A673 (cell line): Measurements from ENCODE around the gene PAEP. TPM values are rescaled to one million over a fixed set of nuclear protein-coding genes. Genes with fewer than 3 reads are reported as not detected.
A peak's percentile ranks its signal among the peaks of the same experiment; 100 is the strongest.

Experiments used
- BruUV-seq: library from RNA; stranded (reverse); fragments of 400-500 nt; replicated peaks from 2 replicates; lab custom pipeline; 2021; lab: Mats Ljungman, UMichigan
- CTCF ChIA-PET: fragments of 300-600 bp; sonication (Branson Sonifier 250); formaldehyde crosslinking; loops from one replicate; lab custom pipeline; 2022; ENCODE audit warnings: antibody characterized with exemption; lab: Charles Lee
- POLR2A ChIA-PET: fragments of 300-600 bp; sonication (Branson Sonifier 250); formaldehyde crosslinking; loops from one replicate; lab custom pipeline; 2022; ENCODE audit warnings: antibody characterized with exemption; ENCODE audit not compliant: low non-redundant PET; lab: Charles Lee
- DNase-seq: peaks from one replicate; pipeline ENCODE4 v3.0.0-alpha.2; 2015; ENCODE audit warnings: low spot score
- H3K27ac ChIP-seq: fragments of 200-600 bp; sonication (generic); 2 replicates; pipeline ENCODE4 v1.5.1; 2016; ENCODE audit warnings: mixed run types, low read depth, mild to moderate bottlenecking, mixed read lengths, antibody characterized with exemption, low read length; ENCODE audit not compliant: poor library complexity, severe bottlenecking
- H3K27me3 ChIP-seq: fragments of 200-600 bp; sonication (generic); replicated peaks from 2 replicates; pipeline ENCODE4 v1.6.1; 2017; ENCODE audit warnings: mixed run types, low read depth, mild to moderate bottlenecking, mixed read lengths, antibody characterized with exemption, low read length; ENCODE audit not compliant: insufficient read depth, poor library complexity
- H3K36me3 ChIP-seq: fragments of 200-600 bp; sonication (generic); 2 replicates; pipeline ENCODE4 v1.6.1; 2016; ENCODE audit warnings: mixed run types, mild to moderate bottlenecking, mixed read lengths, antibody characterized with exemption, low read length; ENCODE audit not compliant: insufficient read depth, poor library complexity, severe bottlenecking
- H3K4me1 ChIP-seq: fragments of 200-600 bp; sonication (generic); 2 replicates; pipeline ENCODE4 v1.6.1; 2017; ENCODE audit warnings: mixed run types, mild to moderate bottlenecking, mixed read lengths, antibody characterized with exemption, low read length; ENCODE audit not compliant: insufficient read depth, poor library complexity, severe bottlenecking
- H3K4me3 ChIP-seq: fragments of 200-600 bp; sonication (generic); 2 replicates; pipeline ENCODE4 v1.5.1; 2016; ENCODE audit warnings: low read depth, mixed run types, mild to moderate bottlenecking, mixed read lengths, low read length; ENCODE audit not compliant: poor library complexity, severe bottlenecking
- H3K9me3 ChIP-seq: fragments of 200-600 bp; sonication (generic); 2 replicates; pipeline ENCODE4 v1.6.1; 2016; ENCODE audit warnings: mixed run types, low read depth, mild to moderate bottlenecking, mixed read lengths, antibody characterized with exemption, low read length; ENCODE audit not compliant: poor library complexity, severe bottlenecking
- CTCF ChIP-seq: fragments of 300-800, 200-600 bp; sonication (generic); conservative IDR thresholded peaks from 2 replicates; pipeline ENCODE4 v1.5.1; 2017; ENCODE audit warnings: low read depth, mild to moderate bottlenecking, antibody characterized with exemption, low read length, moderate library complexity, mixed read lengths
- EZH2 ChIP-seq: fragments of 200-600 bp; sonication (generic); IDR thresholded peaks from 2 replicates; pipeline ENCODE4 v1.6.1; 2017; ENCODE audit warnings: borderline replicate concordance, low read depth, mild to moderate bottlenecking, mixed read lengths, antibody characterized with exemption, low read length; ENCODE audit not compliant: poor library complexity, severe bottlenecking
- intact Hi-C: fragments of 100-400 bp; cut with micrococcal nuclease; formaldehyde crosslinking; loops from one replicate; pipeline ENCODE4 v1.10.0; 2022; ENCODE audit not compliant: unreplicated experiment
- total RNA-seq: library from RNA; stranded (reverse); gene quantifications from 2 replicates; pipeline ENCODE4 v1.2.3, GENCODE V29; 2021

Gene PAEP
- total RNA-seq, 1 experiment from 2014 or later = not detected

GRCh38 chr9:135552698-135553171, 8.8 kb upstream of the PAEP start:
- DNase-seq = peak; percentile 11
- TF ChIP-seq CTCF (no peak), EZH2 (no peak)
- H3K27me3 ChIP-seq = no peaks in the 10 kb centered on the region
- POLR2A ChIA-PET = no interaction called here
- no peak overlapping the region for H3K4me3 ChIP-seq
- intact Hi-C loops = no loop called here
- H3K4me1 ChIP-seq = no peaks in the 10 kb centered on the region
- no peak overlapping the region for H3K27ac ChIP-seq
- no peaks in the 10 kb centered on the region for H3K9me3 ChIP-seq
- CTCF ChIA-PET = interaction anchor here (0.9 kb wide), 1 partner anchor 154 kb away, joined by 4 read pairs; no protein-coding TSS in a partner anchor
- no peaks in the 10 kb centered on the region for H3K36me3 ChIP-seq
- BruUV-seq = no TSS peak

GRCh38 chr9:135554718-135555117, 6.8 kb upstream of the PAEP start:
- Histone ChIP-seq H3K9me3 (no peaks in the 10 kb centered on the region), H3K27ac (no peak overlapping the region), H3K27me3 (no peaks in the 10 kb centered on the region), H3K36me3 (no peaks in the 10 kb centered on the region), H3K4me1 (no peaks in the 10 kb centered on the region), H3K4me3 (no peak overlapping the region)
- no peak for DNase-seq
- no peak for TF ChIP-seq EZH2
- no peak for TF ChIP-seq CTCF
- intact Hi-C loops = no loop called here
- CTCF ChIA-PET = no interaction called here
- POLR2A ChIA-PET = no interaction called here
- no TSS peak for BruUV-seq

- no peaks in the 10 kb centered on the region for H3K27me3 ChIP-seq
- POLR2A ChIA-PET = no interaction called here
- DNase-seq = no peak
- no peaks in the 10 kb centered on the region for H3K4me1 ChIP-seq
- TF ChIP-seq EZH2 = no peak
- no peak for TF ChIP-seq CTCF
- no peak overlapping the region for H3K4me3 ChIP-seq
- no peaks in the 10 kb centered on the region for H3K9me3 ChIP-seq
- H3K27ac ChIP-seq = no peak overlapping the region
- no peaks in the 10 kb centered on the region for H3K36me3 ChIP-seq
- CTCF ChIA-PET = no interaction called here
- intact Hi-C loops = no loop called here
- BruUV-seq = no TSS peak
These were observed 6.4 kb upstream of the PAEP start for GRCh38 chr9:135555203-135555602.
